OCI-LY7 (cell line): ENCODE results near the gene TTC13. TPM values are rescaled to one million over a fixed set of nuclear protein-coding genes. Genes with fewer than 3 reads are reported as not detected.

Experiments
- BruUV-seq: library from RNA; stranded (reverse); fragments of 400-500 nt; replicated peaks from 2 replicates; lab custom pipeline; 2021; lab: Mats Ljungman, UMichigan
- CTCF ChIA-PET: fragments of 300-600 bp; sonication (Branson Sonifier 250); formaldehyde crosslinking; loops from one replicate; lab custom pipeline; 2022; ENCODE audit warnings: antibody characterized with exemption; ENCODE audit not compliant: unreplicated experiment; lab: Charles Lee
- POLR2A ChIA-PET: fragments of 300-600 bp; sonication (Branson Sonifier 250); formaldehyde crosslinking; loops from one replicate; lab custom pipeline; 2022; ENCODE audit warnings: antibody characterized with exemption; lab: Charles Lee
- DNase-seq: peaks from one replicate; pipeline ENCODE4 v3.0.0-alpha.2; 2015; ENCODE audit warnings: low spot score
- H2AFZ ChIP-seq: fragments of 200-600 bp; sonication (generic), shearing (Covaris generic); 2 replicates; pipeline ENCODE4 v1.6.1; 2014; ENCODE audit warnings: mild to moderate bottlenecking, antibody characterized with exemption, low read length, moderate library complexity
- H3K27ac ChIP-seq: fragments of 200-600 bp; sonication (generic); 2 replicates; pipeline ENCODE4 v1.5.1; 2014; ENCODE audit warnings: mixed run types, low read depth, mild to moderate bottlenecking, moderate library complexity, low read length, inconsistent platforms; ENCODE audit not compliant: poor library complexity, severe bottlenecking
- H3K36me3 ChIP-seq: fragments of 200-600 bp; sonication (generic); 2 replicates; pipeline ENCODE4 v1.6.1; 2014; ENCODE audit warnings: mild to moderate bottlenecking, antibody characterized with exemption, low read length, moderate library complexity, mixed read lengths; ENCODE audit not compliant: insufficient read depth
- H3K4me1 ChIP-seq: fragments of 200-600 bp; sonication (generic); 2 replicates; pipeline ENCODE4 v1.5.1; 2014; ENCODE audit warnings: mild to moderate bottlenecking, low read length; ENCODE audit not compliant: insufficient read depth, poor library complexity, severe bottlenecking
- H3K4me2 ChIP-seq: fragments of 200-600 bp; sonication (generic); 2 replicates; pipeline ENCODE4 v1.6.1; 2014; ENCODE audit warnings: mild to moderate bottlenecking, low read length
- H3K4me3 ChIP-seq: fragments of 200-600 bp; sonication (generic); 2 replicates; pipeline ENCODE4 v1.5.1; 2014; ENCODE audit warnings: mild to moderate bottlenecking, low read depth, low read length; ENCODE audit not compliant: poor library complexity, severe bottlenecking
- H3K79me2 ChIP-seq: fragments of 200-600 bp; sonication (generic); 2 replicates; pipeline ENCODE4 v1.6.1; 2016; ENCODE audit warnings: low read depth, mild to moderate bottlenecking, low read length, moderate library complexity, mixed read lengths; ENCODE audit not compliant: insufficient read depth
- H3K9me2 ChIP-seq: fragments of 200-600 bp; sonication (generic); 2 replicates; pipeline ENCODE4 v1.6.1; 2016; ENCODE audit warnings: mild to moderate bottlenecking, low read length, mixed read lengths; ENCODE audit not compliant: insufficient read depth
- H3K9me3 ChIP-seq: fragments of 200-600 bp; sonication (generic); 2 replicates; pipeline ENCODE4 v1.6.1; 2014; ENCODE audit warnings: mild to moderate bottlenecking, mixed run types, low read length, mixed read lengths
- H4K20me1 ChIP-seq: fragments of 200-600 bp; sonication (generic); 2 replicates; pipeline ENCODE4 v1.6.1; 2014; ENCODE audit warnings: mild to moderate bottlenecking, antibody characterized with exemption, low read length, moderate library complexity, mixed read lengths; ENCODE audit not compliant: insufficient read depth
- CTCF ChIP-seq: fragments of 200-600 bp; sonication (generic); conservative IDR thresholded peaks from 2 replicates; pipeline ENCODE4 v1.5.1; 2014; ENCODE audit warnings: mild to moderate bottlenecking, antibody characterized with exemption, low read length, moderate library complexity, mixed read lengths
- EZH2phosphoT487 ChIP-seq: fragments of 200-600 bp; sonication (generic); IDR thresholded peaks from 2 replicates; pipeline ENCODE4 v1.6.1; 2018; ENCODE audit warnings: low read depth, borderline replicate concordance, mild to moderate bottlenecking, mixed run types, antibody characterized with exemption, low read length, moderate library complexity, mixed read lengths
- intact Hi-C: fragments of 100-400 bp; cut with micrococcal nuclease; formaldehyde crosslinking; loops from one replicate; pipeline ENCODE4 v1.10.0; 2022; ENCODE audit not compliant: unreplicated experiment
- total RNA-seq, 2 experiments: library from RNA; depleted of rRNA in 1 of 2; stranded (reverse); fragments of >200 nt in 1 of 2; shearing (Covaris generic) in 1 of 2; gene quantifications; 2 replicates each; pipeline ENCODE4 v1.2.3, GENCODE V29; 2014 to 2022

TTC13 gene
- total RNA-seq, 2 experiments from 2014 or later = 15.4 to 27.2 TPM

GRCh38 chr1:230868736-230869385 lies 109.8 kb downstream of the TTC13 start:
- no peaks in the 10 kb centered on the region for H3K9me2 ChIP-seq
- TF ChIP-seq CTCF (no peak), EZH2phosphoT487 (no peak)
- H3K4me1 ChIP-seq = peaks cover 9% of the 10 kb centered on the region
- H3K9me3 ChIP-seq = no peaks in the 10 kb centered on the region
- no peaks in the 10 kb centered on the region for H3K79me2 ChIP-seq
- H4K20me1 ChIP-seq = no peaks in the 10 kb centered on the region
- H3K36me3 ChIP-seq = no peaks in the 10 kb centered on the region
- peak overlapping the region; percentile 73 for H3K4me2 ChIP-seq
- CTCF ChIA-PET = no interaction called here
- peak; percentile 23 for DNase-seq
- peak overlapping the region; percentile 84 for H3K4me3 ChIP-seq
- H3K27ac ChIP-seq = no peak overlapping the region
- no TSS peak for BruUV-seq
- POLR2A ChIA-PET = no interaction called here
- intact Hi-C loops = loop anchor here (5.0 kb wide), 1 partner anchor 227 kb away; the partner anchor contains the start of gene COG2
- peak overlapping the region; percentile 84 for H2AFZ ChIP-seq

GRCh38 chr1:230867903-230868735 lies 110.5 kb downstream of the TTC13 start, which contains the start of gene C1orf198:
TSS of gene C1orf198 (minus strand) at chr1:230868521. CDS start at chr1:230868512, 9 bp downstream.
- no peaks in the 10 kb centered on the region for H3K9me3 ChIP-seq
- no peak within 1 kb of the TSS for H3K27ac ChIP-seq
- H3K4me1 ChIP-seq = peaks cover 16% of the 10 kb centered on the region
- H3K9me2 ChIP-seq = no peaks in the 10 kb centered on the region
- peak within 1 kb of the TSS; percentile 98 for H3K4me2 ChIP-seq
- DNase-seq = peak; percentile 59
- TF ChIP-seq EZH2phosphoT487 = no peak
- 0 out of 2 replicates have a peak, but pooled peaks have one; percentile 25 for TF ChIP-seq CTCF
- peak within 1 kb of the TSS; percentile 84 for H3K4me3 ChIP-seq
- ChIA-PET CTCF (no interaction called here), POLR2A (interaction anchor here (0.7 to 1.7 kb wide), 3 partner anchors 9 to 1576 kb away, joined by 3 to 6 read pairs (median 3); no protein-coding TSS in a partner anchor)
- H4K20me1 ChIP-seq = no peaks in the 10 kb centered on the region
- no peaks in the 10 kb centered on the region for H3K36me3 ChIP-seq
- no TSS peak for BruUV-seq
- peak within 1 kb of the TSS; percentile 92 for H2AFZ ChIP-seq
- intact Hi-C loops = loop anchor here (2.0 to 5.0 kb wide), 3 partner anchors 111 to 343 kb away; partner anchors contain the start of genes ARV1, COG2 and TTC13
- no peaks in the 10 kb centered on the region for H3K79me2 ChIP-seq
